Measurements from ENCODE around the gene DAZL.

Gene DAZL

DNA sequence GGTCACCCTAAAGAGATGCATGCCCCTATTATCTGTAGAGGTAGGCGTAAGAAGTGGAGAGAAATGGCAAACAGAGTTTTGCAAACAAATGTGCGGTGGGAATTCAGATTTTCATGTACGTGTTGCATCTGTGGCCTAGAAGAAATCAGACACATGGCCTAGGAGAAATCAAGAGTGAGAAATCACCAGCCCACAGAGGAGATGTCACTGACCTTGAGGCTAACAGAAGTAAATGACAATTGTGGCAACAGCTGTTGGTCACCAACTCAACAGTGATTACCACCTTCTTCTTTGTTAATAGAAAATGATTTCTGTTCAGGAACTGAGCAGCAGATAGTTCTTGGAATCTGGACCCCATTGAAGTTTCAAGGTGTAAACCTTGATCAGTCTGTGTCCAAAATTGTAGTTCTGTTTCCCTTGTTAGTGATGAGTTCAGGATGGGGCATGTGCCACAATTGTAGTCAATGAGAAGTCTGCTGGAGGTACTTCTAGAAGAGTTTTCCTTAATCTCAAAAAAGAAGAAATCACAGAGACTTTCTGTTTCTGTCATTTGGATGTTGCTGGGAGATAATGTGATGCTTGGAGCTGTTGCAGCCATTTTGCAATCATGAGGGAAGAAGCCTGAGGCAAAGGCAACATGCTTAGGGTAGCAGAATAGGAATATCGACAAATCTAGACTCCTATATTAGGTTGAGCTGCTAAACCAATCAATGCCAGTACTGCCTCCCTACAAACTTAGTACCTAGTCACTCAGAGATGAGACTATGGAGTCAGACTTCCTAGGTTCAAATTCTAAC is 57.5 kb downstream of the DAZL start:
- DNase-seq: no peak
- intact Hi-C loops (cut with DNase I): no loop called here

GRCh38 chr3:16546186-16547010 is 58.8 kb downstream of the DAZL start:
- no peak for DNase-seq
- intact Hi-C loops (cut with DNase I): no loop called here

- no peak for DNase-seq
- intact Hi-C loops (cut with DNase I): no loop called here
Measured at GRCh38 chr3:16545413-16546185, 59.6 kb downstream of the DAZL start.

- no peak for DNase-seq
- intact Hi-C loops (cut with DNase I): no loop called here
Measured at GRCh38 chr3:16543242-16543864, 61.9 kb downstream of the DAZL start.

DNA sequence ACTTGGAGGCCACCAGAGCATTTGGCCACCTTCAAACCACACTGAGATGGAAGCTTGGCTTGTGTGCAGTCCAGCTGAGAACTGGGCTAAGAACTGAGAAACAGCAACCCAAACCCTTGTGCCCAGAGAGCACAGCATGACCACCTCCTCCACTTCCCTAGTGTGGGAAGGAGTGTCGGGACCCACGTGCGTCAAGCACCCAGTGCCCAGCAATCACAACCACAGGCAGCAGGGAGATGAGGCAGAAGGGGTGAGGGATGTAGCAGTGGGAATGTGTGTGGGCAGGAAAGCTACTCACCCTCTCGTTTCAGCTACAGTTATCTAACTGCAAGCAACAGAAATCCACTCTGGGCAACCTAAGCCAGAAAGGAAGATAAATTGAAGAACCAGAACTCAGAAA is 66.7 kb downstream of the DAZL start:
- intact Hi-C loops (cut with DNase I): no loop called here
- no peak for DNase-seq

DNA sequence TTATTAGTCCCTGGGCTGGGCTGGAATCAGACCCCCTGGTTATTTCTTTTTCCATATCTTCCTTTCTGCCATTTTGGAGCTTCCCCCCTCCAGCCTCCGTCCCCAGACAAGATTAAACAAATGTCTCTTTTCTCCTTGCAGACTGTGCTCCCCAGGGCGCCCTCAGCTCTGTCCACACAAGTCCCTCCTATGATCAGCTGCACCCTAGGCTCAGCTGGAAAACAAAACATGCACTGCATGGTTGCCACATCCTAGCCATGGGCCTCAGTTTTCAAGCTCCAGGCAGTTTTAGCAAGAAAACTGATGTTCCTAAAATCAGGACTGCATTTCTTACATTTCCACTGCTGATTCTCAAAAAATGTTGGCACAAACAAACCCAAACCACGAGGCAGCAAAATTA is 68.2 kb downstream of the DAZL start:
- intact Hi-C loops (cut with DNase I): no loop called here
- no peak for DNase-seq

All from posterior cingulate gyrus (tissue), 11 donors.